HepG2 (cell line): ENCODE data around the gene CISD3. TPM values are rescaled to one million over a fixed set of nuclear protein-coding genes. Genes with fewer than 3 reads are reported as not detected.
A peak's percentile ranks its signal among the peaks of the same experiment; 100 is the strongest.

ENCODE experiments used
- ARID5B ChIP-seq: IDR thresholded peaks from 2 replicates; pipeline ENCODE4 v1.4.0; 2020; ENCODE audit warnings: mild to moderate bottlenecking, missing genetic modification reagents
- BCL6 ChIP-seq: IDR thresholded peaks from 2 replicates; pipeline ENCODE4 v1.6.1; 2016; ENCODE audit warnings: missing genetic modification reagents, missing compliant biosample characterization
- BHLHE40 ChIP-seq: IDR thresholded peaks from 2 replicates; pipeline ENCODE4 v1.6.1; 2011; ENCODE audit warnings: low read length, improper control_type of control experiment
- DNMT1 ChIP-seq: sonication (generic); formaldehyde crosslinking; IDR thresholded peaks from 2 replicates; pipeline ENCODE4 v1.5.1; 2020; ENCODE audit warnings: mild to moderate bottlenecking, missing genetic modification reagents
- ERF ChIP-seq: IDR thresholded peaks from 2 replicates; pipeline ENCODE4 v1.6.1; 2018; ENCODE audit warnings: missing biosample characterization, missing genetic modification reagents
- FOXK1 ChIP-seq: sonication (generic); formaldehyde crosslinking; IDR thresholded peaks from 2 replicates; pipeline ENCODE4 v1.4.0; 2020; ENCODE audit warnings: low read depth, missing genetic modification reagents, borderline replicate concordance
- HDAC1 ChIP-seq: sonication (generic); formaldehyde crosslinking; IDR thresholded peaks from 2 replicates; pipeline ENCODE4 v1.5.1; 2020; ENCODE audit warnings: mild to moderate bottlenecking, missing genetic modification reagents
- IRF1 ChIP-seq: sonication (generic); formaldehyde crosslinking; IDR thresholded peaks from 2 replicates; pipeline ENCODE4 v1.4.0; 2020; ENCODE audit warnings: low read depth, mild to moderate bottlenecking, missing genetic modification reagents
- KAT8 ChIP-seq: IDR thresholded peaks from 2 replicates; pipeline ENCODE4 v1.6.1; 2016; ENCODE audit warnings: missing genetic modification reagents, missing compliant biosample characterization
- LCORL ChIP-seq, 2 experiments: fragments of 450-650 bp in 1 of 2; sonication (generic) in 1 of 2; formaldehyde crosslinking in 1 of 2; IDR thresholded peaks; 2 replicates each; pipeline versions ENCODE4 v1.5.0 to v1.6.1; 2017 to 2020; ENCODE audit warnings: antibody characterized with exemption in 1 of 2, missing genetic modification reagents in 1 of 2
- MED8 ChIP-seq: sonication (generic); formaldehyde crosslinking; IDR thresholded peaks from 2 replicates; pipeline ENCODE4 v1.8.1; 2023; ENCODE audit warnings: mild to moderate bottlenecking, missing genetic modification reagents; ENCODE audit not compliant: insufficient replicate concordance
- PHF8 ChIP-seq: sonication (generic); formaldehyde crosslinking; IDR thresholded peaks from 2 replicates; pipeline ENCODE4 v1.5.0; 2020; ENCODE audit warnings: missing genetic modification reagents
- SIX1 ChIP-seq: sonication (generic); formaldehyde crosslinking; IDR thresholded peaks from 2 replicates; pipeline ENCODE4 v1.4.0; 2020; ENCODE audit warnings: missing genetic modification reagents, borderline replicate concordance
- ZBTB42 ChIP-seq: sonication (generic); formaldehyde crosslinking; IDR thresholded peaks from 2 replicates; pipeline ENCODE4 v1.5.0; 2020; ENCODE audit warnings: mild to moderate bottlenecking, missing genetic modification reagents
- ZFP36L1 ChIP-seq: sonication (generic); formaldehyde crosslinking; IDR thresholded peaks from 2 replicates; pipeline ENCODE4 v1.8.0; 2022; ENCODE audit warnings: mild to moderate bottlenecking, missing genetic modification reagents, moderate library complexity
- ZNF354B ChIP-seq: sonication (generic); formaldehyde crosslinking; IDR thresholded peaks from 2 replicates; pipeline ENCODE4 v1.8.0; 2022; ENCODE audit warnings: mild to moderate bottlenecking, missing genetic modification reagents
- ZNF512 ChIP-seq: sonication (generic); formaldehyde crosslinking; IDR thresholded peaks from 2 replicates; pipeline ENCODE4 v1.4.0; 2020; ENCODE audit warnings: mild to moderate bottlenecking, missing genetic modification reagents
- ZNF558 ChIP-seq: sonication (generic); formaldehyde crosslinking; IDR thresholded peaks from 2 replicates; pipeline ENCODE4 v1.9.0; 2022; ENCODE audit warnings: mild to moderate bottlenecking, missing genetic modification reagents, borderline replicate concordance
- ZNF674 ChIP-seq: sonication (generic); formaldehyde crosslinking; IDR thresholded peaks from 2 replicates; pipeline ENCODE4 v1.5.0; 2020; ENCODE audit warnings: low read depth, mild to moderate bottlenecking, missing genetic modification reagents
- ZNF703 ChIP-seq: sonication (generic); formaldehyde crosslinking; IDR thresholded peaks from 2 replicates; pipeline ENCODE4 v1.5.1; 2020; ENCODE audit warnings: missing genetic modification reagents, mild to moderate bottlenecking, moderate library complexity, borderline replicate concordance
- polyA plus RNA-seq, 8 experiments: library from polyadenylated mRNA; depleted of rRNA in 3 of 8; stranded (reverse) in 7 of 8; unstranded in 1 of 8; fragments of >200 nt; fragmentation: Illumina TruSeq in 4 of 8; extraction: Trizol in 4 of 8; gene quantifications; 2 replicates each; pipeline versions ENCODE4 v1.2.1 to v1.2.3, GENCODE V29; 2011 to 2016; ENCODE audit warnings: low read depth in 4 of 8, missing spikeins in 1 of 8, mixed read lengths in 1 of 8; ENCODE audit not compliant: insufficient read depth in 1 of 8
- total RNA-seq, 5 experiments: library from RNA; depleted of rRNA; stranded (reverse); fragments of >200 nt; fragmentation: Illumina TruSeq; extraction: Trizol; gene quantifications; 2 replicates each; pipeline ENCODE4 v1.2.3, GENCODE V29; 2016; ENCODE audit warnings: low read depth in 1 of 5
- TF ChIP-seq, protein P1 (sequence below), 2 experiments: sonication (generic) in 1 of 2; formaldehyde crosslinking in 1 of 2; IDR thresholded peaks; 2 replicates each; pipeline versions ENCODE4 v1.4.0 to v1.6.1; 2018 to 2020; ENCODE audit warnings: missing genetic modification reagents in 2 of 2, borderline replicate concordance in 1 of 2, low read depth in 1 of 2, mild to moderate bottlenecking in 1 of 2, missing biosample characterization in 1 of 2

Gene CISD3
- total and polyA plus RNA-seq, 2 of the 13 experiments (the other 11 are each of a cell fraction or from before 2014, with no cell fraction given): 30.0 to 34.1 TPM

GRCh38 chr17:38701504-38702165, 28.5 kb upstream of the CISD3 start (continued):
- 0 out of 2 replicates have a peak, but pooled peaks have one; percentile 60 for TF ChIP-seq ZNF703 (CRISPR knock-in tag)
- 0 out of 2 replicates have a peak, but pooled peaks have one; percentile 11 for TF ChIP-seq PHF8 (CRISPR knock-in tag)
- 0 out of 2 replicates have a peak, but pooled peaks have one; percentile 18 for TF ChIP-seq HDAC1
- no peak for TF ChIP-seq MED8 (CRISPR knock-in tag)
- 0 out of 2 replicates have a peak, but pooled peaks have one; percentile 16 for TF ChIP-seq ZBTB42
- 0 out of 2 replicates have a peak, but pooled peaks have one; percentile 8 for TF ChIP-seq ERF
- TF ChIP-seq ZNF558: no peak
- TF ChIP-seq BCL6 (CRISPR knock-in tag): peak; percentile 18; the same call in 1 of the 2 replicates
- no peak for TF ChIP-seq ZNF512 (CRISPR knock-in tag)
- 0 out of 2 replicates have a peak, but pooled peaks have one; percentile 29 for TF ChIP-seq DNMT1 (CRISPR knock-in tag)
- no peak for TF ChIP-seq KAT8
- TF ChIP-seq SIX1 (CRISPR knock-in tag): peak; percentile 17; the same call in 1 of the 2 replicates
- no peak for TF ChIP-seq FOXK1
- TF ChIP-seq ZNF354B (CRISPR knock-in tag): 0 out of 2 replicates have a peak, but pooled peaks have one; percentile 25
- TF ChIP-seq ZNF674 (CRISPR knock-in tag): no peak
- TF ChIP-seq BHLHE40: peak; percentile 15; the same call in 1 of the 2 replicates
- TF ChIP-seq ZFP36L1: no peak
- 0 out of 2 replicates have a peak, but pooled peaks have one; percentile 65 for TF ChIP-seq IRF1 (CRISPR knock-in tag)
- TF ChIP-seq, protein P1, sequence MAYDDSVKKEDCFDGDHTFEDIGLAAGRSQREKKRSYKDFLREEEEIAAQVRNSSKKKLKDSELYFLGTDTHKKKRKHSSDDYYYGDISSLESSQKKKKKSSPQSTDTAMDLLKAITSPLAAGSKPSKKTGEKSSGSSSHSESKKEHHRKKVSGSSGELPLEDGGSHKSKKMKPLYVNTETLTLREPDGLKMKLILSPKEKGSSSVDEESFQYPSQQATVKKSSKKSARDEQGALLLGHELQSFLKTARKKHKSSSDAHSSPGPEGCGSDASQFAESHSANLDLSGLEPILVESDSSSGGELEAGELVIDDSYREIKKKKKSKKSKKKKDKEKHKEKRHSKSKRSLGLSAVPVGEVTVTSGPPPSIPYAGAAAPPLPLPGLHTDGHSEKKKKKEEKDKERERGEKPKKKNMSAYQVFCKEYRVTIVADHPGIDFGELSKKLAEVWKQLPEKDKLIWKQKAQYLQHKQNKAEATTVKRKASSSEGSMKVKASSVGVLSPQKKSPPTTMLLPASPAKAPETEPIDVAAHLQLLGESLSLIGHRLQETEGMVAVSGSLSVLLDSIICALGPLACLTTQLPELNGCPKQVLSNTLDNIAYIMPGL (CRISPR knock-in tag; IDR thresholded peaks at IDR 0.05; ENCODE audit: borderline replicate concordance in 1 of 2, low read depth in 1 of 2): peak in 1 of 2 experiments; percentile 72; a peak in 2 of 4 replicates
- no peak for TF ChIP-seq ARID5B (CRISPR knock-in tag)
- TF ChIP-seq LCORL (IDR thresholded peaks at IDR 0.05): no peak
- TF ChIP-seq LCORL (CRISPR knock-in tag; IDR thresholded peaks at IDR 0.05): peak; percentile 4; the same call in 1 of the 2 replicates
